OCI-LY7 (cell line): ENCODE results near the gene HORMAD2.

Experiments
- CTCF ChIP-seq: fragments of 200-600 bp; sonication (generic); conservative IDR thresholded peaks from 2 replicates; pipeline ENCODE4 v1.5.1; 2014; ENCODE audit warnings: mild to moderate bottlenecking, antibody characterized with exemption, low read length, moderate library complexity, mixed read lengths
- EZH2phosphoT487 ChIP-seq: fragments of 200-600 bp; sonication (generic); IDR thresholded peaks from 2 replicates; pipeline ENCODE4 v1.6.1; 2018; ENCODE audit warnings: low read depth, borderline replicate concordance, mild to moderate bottlenecking, mixed run types, antibody characterized with exemption, low read length, moderate library complexity, mixed read lengths

GRCh38 chr22:30044881-30045493 is 35.3 kb upstream of the HORMAD2 start:
- TF ChIP-seq CTCF (no peak), EZH2phosphoT487 (no peak)
